A549 (cell line): Measurements from ENCODE around the gene ARPP19. TPM values are rescaled to one million over a fixed set of nuclear protein-coding genes. Genes with fewer than 3 reads are reported as not detected.

Source experiments
- ATAC-seq, 2 experiments: fragments of 200-7000 bp in 1 of 2; fragments of >200 bp in 1 of 2; cut with Nextera tagmentation in 1 of 2; cut with Tn5 transposase in 1 of 2; 3 replicates each; pipeline versions ENCODE4 v1.8.0 to v1.9.1; 2018 to 2020; ENCODE audit warnings: mild to moderate bottlenecking in 1 of 2, moderate library complexity in 1 of 2
- CTCF ChIA-PET: fragments of 300-600 bp; sonication (Branson Sonifier 250); formaldehyde crosslinking; extraction: SDS; loops from one replicate; lab custom pipeline; 2021; ENCODE audit warnings: antibody characterized with exemption, inconsistent platforms; lab: Yijun Ruan, JAX
- POLR2A ChIA-PET: fragments of 350-600 bp; formaldehyde crosslinking; extraction: SDS; loops from one replicate; lab custom pipeline; 2021; ENCODE audit warnings: antibody characterized with exemption, inconsistent platforms; lab: Yijun Ruan, JAX
- DNase-seq, 2 experiments: peaks; one replicate each; pipeline versions ENCODE4 v3.0.0 to v3.0.0-alpha.2; 2011 to 2016; ENCODE audit warnings: low read depth in 1 of 2, low spot score in 1 of 2
- FAIRE-seq: peaks from 2 replicates; lab custom pipeline; 2011; peaks lifted over from hg19 to GRCh38; lab: Jason Lieb, UNC
- H3K27ac ChIP-seq, 2 experiments: fragments of >200 bp; sonication (Bioruptor Twin); formaldehyde crosslinking; 3 replicates each; pipeline ENCODE4 v1.5.1; 2016 to 2017
- H3K4me1 ChIP-seq: fragments of >200 bp; sonication (Bioruptor Twin); formaldehyde crosslinking; 3 replicates; pipeline ENCODE4 v1.6.1; 2016
- H3K4me2 ChIP-seq: fragments of >200 bp; sonication (Bioruptor Twin); formaldehyde crosslinking; 3 replicates; pipeline ENCODE4 v1.6.1; 2016
- H3K4me3 ChIP-seq: fragments of >200 bp; sonication (Bioruptor Twin); formaldehyde crosslinking; 3 replicates; pipeline ENCODE4 v1.5.1; 2016
- H3K9me3 ChIP-seq: fragments of >200 bp; sonication (Bioruptor Twin); formaldehyde crosslinking; 3 replicates; pipeline ENCODE4 v1.6.1; 2016
- CBX8 ChIP-seq: fragments of 200-600 bp; sonication (generic); IDR thresholded peaks from 2 replicates; pipeline ENCODE4 v1.6.1; 2016
- EHF ChIP-seq: fragments of 250-450 bp; sonication (Bioruptor Pico); IDR thresholded peaks from 2 replicates; pipeline ENCODE4 v1.5.0; 2020; ENCODE audit warnings: mild to moderate bottlenecking
- EP300 ChIP-seq, 2 experiments: fragments of >200 bp; sonication (Bioruptor Twin); formaldehyde crosslinking; IDR thresholded peaks; 2 replicates in 1 of 2; 3 replicates in 1 of 2; pipeline ENCODE4 v1.6.1; 2016 to 2017
- ESRRA ChIP-seq: fragments of 150-350 bp; IDR thresholded peaks from 2 replicates; pipeline ENCODE4 v1.6.1; 2014; ENCODE audit warnings: mild to moderate bottlenecking, low read length, borderline replicate concordance
- FOSB ChIP-seq: fragments of 250-450 bp; sonication (Bioruptor Pico); IDR thresholded peaks from 2 replicates; pipeline ENCODE4 v1.5.0; 2020; ENCODE audit warnings: mild to moderate bottlenecking, moderate library complexity
- HEYL ChIP-seq: fragments of 250-450 bp; sonication (Bioruptor Pico); IDR thresholded peaks from 2 replicates; pipeline ENCODE4 v1.8.0; 2021; ENCODE audit warnings: mild to moderate bottlenecking, moderate library complexity
- HOXA7 ChIP-seq: fragments of 250-450 bp; sonication (Bioruptor Pico); IDR thresholded peaks from 2 replicates; pipeline ENCODE4 v1.5.0; 2020; ENCODE audit warnings: mild to moderate bottlenecking, moderate library complexity
- HOXB5 ChIP-seq: fragments of 250-450 bp; sonication (Bioruptor Pico); IDR thresholded peaks from 2 replicates; pipeline ENCODE4 v1.5.0; 2020; ENCODE audit warnings: mild to moderate bottlenecking, moderate library complexity
- JUN ChIP-seq, 2 experiments: fragments of >200 bp; sonication (Bioruptor Twin); formaldehyde crosslinking; IDR thresholded peaks; 2 replicates in 1 of 2; 3 replicates in 1 of 2; pipeline ENCODE4 v1.6.1; 2016 to 2017
- JUNB ChIP-seq: fragments of >200 bp; sonication (Bioruptor Twin); formaldehyde crosslinking; IDR thresholded peaks from 2 replicates; pipeline ENCODE4 v1.6.1; 2016
- KDM1A ChIP-seq: fragments of 200-600 bp; sonication (generic); IDR thresholded peaks from 2 replicates; pipeline ENCODE4 v1.6.1; 2016; ENCODE audit warnings: low read depth, mild to moderate bottlenecking
- MAFK ChIP-seq: fragments of 450-650 bp; IDR thresholded peaks from 2 replicates; pipeline ENCODE4 v1.6.1; 2014; ENCODE audit not compliant: partially characterized antibody
- MYC ChIP-seq: IDR thresholded peaks from 2 replicates; pipeline ENCODE4 v1.6.1; 2012; ENCODE audit warnings: mild to moderate bottlenecking, inconsistent platforms, low read length, improper control_type of control experiment, borderline replicate concordance
- NR3C1 ChIP-seq: fragments of >200 bp; sonication (Bioruptor Twin); formaldehyde crosslinking; IDR thresholded peaks from 3 replicates; pipeline ENCODE4 v1.6.1; 2017
- PHF8 ChIP-seq: fragments of 200-600 bp; sonication (generic); IDR thresholded peaks from 2 replicates; pipeline ENCODE4 v1.6.1; 2016; ENCODE audit warnings: low read depth, mild to moderate bottlenecking, antibody characterized with exemption, moderate library complexity, borderline replicate concordance
- POLR2AphosphoS2 ChIP-seq: conservative IDR thresholded peaks from 2 replicates; pipeline ENCODE4 v1.6.1; 2012; ENCODE audit warnings: low read length, improper control_type of control experiment, inconsistent platforms
- RAD21 ChIP-seq, 2 experiments: fragments of >200 bp in 1 of 2; sonication (Bioruptor Twin) in 1 of 2; formaldehyde crosslinking in 1 of 2; IDR thresholded peaks in 1 of 2; conservative IDR thresholded peaks in 1 of 2; 2 replicates in 1 of 2; 3 replicates in 1 of 2; pipeline ENCODE4 v1.6.1; 2012 to 2018; ENCODE audit warnings: inconsistent platforms in 1 of 2
- RFX5 ChIP-seq: fragments of 450-650 bp; IDR thresholded peaks from 2 replicates; pipeline ENCODE4 v1.7.1; 2014; ENCODE audit warnings: antibody characterized with exemption, mild to moderate bottlenecking, moderate library complexity
- RNF2 ChIP-seq: fragments of 200-600 bp; sonication (generic); IDR thresholded peaks from 2 replicates; pipeline ENCODE4 v1.6.1; 2016; ENCODE audit warnings: low read depth, mild to moderate bottlenecking, antibody characterized with exemption, moderate library complexity, borderline replicate concordance
- TFCP2L1 ChIP-seq: fragments of 250-450 bp; sonication (Bioruptor Pico); IDR thresholded peaks from 2 replicates; pipeline ENCODE4 v1.5.0; 2021; ENCODE audit warnings: mild to moderate bottlenecking
- ZSCAN20 ChIP-seq: fragments of 250-450 bp; sonication (Bioruptor Pico); IDR thresholded peaks from 2 replicates; pipeline ENCODE4 v1.8.0; 2022; ENCODE audit warnings: mild to moderate bottlenecking, moderate library complexity
- WGBS: methylation state at CpG from one replicate; pipeline ENCODE4 v1.1.6; 2017; ENCODE audit errors: missing lambda C conversion rate; 5-methylcytosine and 5-hydroxymethylcytosine counted together
- polyA plus RNA-seq, 4 experiments: library from polyadenylated mRNA; depleted of rRNA in 3 of 4; stranded (reverse); fragments of >200 nt; fragmentation: RNase III in 1 of 4; extraction: RNeasy Plus Mini Kit Qiagen cat#74134 plus additional on column Dnase treatment in 1 of 4; gene quantifications; 2 replicates in 3 of 4; 3 replicates in 1 of 4; pipeline ENCODE4 v1.2.3, GENCODE V29; 2011 to 2017
- TF ChIP-seq, protein P1 (sequence below): fragments of 150-350 bp; IDR thresholded peaks from 2 replicates; pipeline ENCODE4 v1.6.1; 2014; ENCODE audit warnings: low read depth, mild to moderate bottlenecking, low read length
- TF ChIP-seq, protein P2 (sequence below): fragments of 450-650 bp; IDR thresholded peaks from 2 replicates; pipeline ENCODE4 v1.6.1; 2014; ENCODE audit warnings: antibody characterized with exemption
- TF ChIP-seq, protein P3 (sequence below): IDR thresholded peaks from 2 replicates; pipeline ENCODE4 v1.6.1; 2012; ENCODE audit warnings: low read depth, borderline replicate concordance

Gene ARPP19
- polyA plus RNA-seq, 2 of the 4 experiments (the other 2 are of a cell fraction), result 102 to 192 TPM

DNA sequence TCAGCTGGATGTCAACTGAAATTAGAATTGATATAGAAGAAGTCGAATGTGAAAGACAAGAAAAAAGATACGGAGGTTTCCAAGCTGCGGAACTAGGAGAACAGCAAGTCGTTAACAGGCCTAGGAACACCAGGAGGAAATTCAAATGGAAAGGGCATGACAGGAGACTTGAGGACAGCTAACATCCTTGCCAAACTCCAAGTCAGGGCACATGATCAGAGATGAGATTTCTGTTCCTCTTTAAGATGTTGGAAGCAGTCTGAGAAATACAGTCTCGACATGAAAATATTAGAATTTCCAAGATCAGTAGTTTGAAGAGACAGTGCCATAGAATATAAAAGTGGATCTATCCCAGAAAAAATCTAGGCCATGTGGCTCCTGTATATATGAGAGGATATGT, 45.2 kb downstream of the ARPP19 start:
- Histone ChIP-seq H3K4me1 (peaks cover 11% of the 10 kb centered on the region; the same call in 2 of the 3 replicates), H3K9me3 (no peaks in the 10 kb centered on the region), H3K4me3 (no peak overlapping the region), H3K27ac (no peak overlapping the region), H3K4me2 (no peak overlapping the region)
- TF ChIP-seq JUNB, result no peak
- TF ChIP-seq MAFK, result no peak
- 75% methylated on average over 5 of the region's 5 CpGs for WGBS
- DNase-seq (no peak), ATAC-seq (no peak), FAIRE-seq (no peak)
- ChIA-PET POLR2A (no interaction called here), CTCF (interaction anchor here (0.7 to 1.6 kb wide), 5 partner anchors 9 to 212 kb away, joined by 3 to 6 read pairs (median 4); no protein-coding TSS in a partner anchor)

DNA sequence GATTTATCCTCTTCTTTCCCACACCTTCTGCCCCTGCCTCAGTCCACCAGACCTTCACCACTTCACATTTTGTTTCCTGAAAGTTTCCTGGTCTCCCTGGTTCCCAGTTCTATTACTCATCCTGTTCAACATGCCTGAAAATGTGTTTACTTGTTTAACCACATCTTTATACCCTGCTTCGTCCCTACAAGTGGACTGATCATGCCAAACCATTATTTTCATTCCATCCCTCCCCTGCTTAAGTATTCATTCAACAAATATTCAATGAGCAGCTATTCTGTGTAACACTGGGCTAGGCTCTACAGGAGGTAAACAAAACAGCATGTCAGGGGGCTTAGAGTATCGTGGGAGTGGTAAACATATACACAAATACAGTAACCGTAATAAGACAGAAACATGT, 45.6 kb downstream of the ARPP19 start:
- FAIRE-seq (no peak), DNase-seq (no peak), ATAC-seq (no peak; a peak in 1 of 6 replicates)
- WGBS, result 68% methylated on average over 3 of the region's 3 CpGs
- ChIA-PET POLR2A (no interaction called here), CTCF (interaction anchor here (0.6 to 1.6 kb wide), 4 partner anchors 8 to 212 kb away, joined by 3 to 6 read pairs (median 5); no protein-coding TSS in a partner anchor)
- no peaks in the 10 kb centered on the region for H3K9me3 ChIP-seq
- H3K4me1 ChIP-seq, result peaks cover 13% of the 10 kb centered on the region; the same call in 2 of the 3 replicates
- H3K4me2 ChIP-seq, result no peak overlapping the region
- H3K4me3 ChIP-seq, result no peak overlapping the region
- H3K27ac ChIP-seq, result no peak overlapping the region
- TF ChIP-seq HEYL (CRISPR knock-in tag), result no peak
- no peak for TF ChIP-seq CBX8
- TF ChIP-seq POLR2AphosphoS2, result no peak
- no peak for TF ChIP-seq KDM1A
- no peak for TF ChIP-seq RNF2
- no peak for TF ChIP-seq HOXA7 (CRISPR knock-in tag)

DNA sequence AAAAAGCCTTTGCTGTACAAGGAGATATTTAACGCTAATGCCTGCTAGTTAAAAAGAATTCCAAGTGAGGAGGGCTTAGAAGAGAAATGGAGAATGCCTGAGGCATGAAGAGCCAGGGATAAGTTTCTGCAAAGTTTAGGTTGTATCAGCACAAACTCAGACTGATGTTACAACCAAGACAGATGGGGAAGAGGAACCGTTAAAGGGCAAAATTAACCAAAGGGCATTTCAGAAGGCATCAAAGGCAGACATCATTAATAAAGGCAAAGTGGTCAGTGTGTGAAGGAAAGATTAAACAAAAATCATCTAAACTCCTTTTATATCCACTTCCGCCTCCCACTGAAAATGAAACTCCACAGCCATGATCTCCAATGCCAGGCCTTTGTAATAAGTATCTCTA, 47.1 kb downstream of the ARPP19 start:
- POLR2A ChIA-PET, result no interaction called here
- TF ChIP-seq JUN (IDR thresholded peaks at IDR 0.05), result no peak
- no peak for TF ChIP-seq FOSB
- TF ChIP-seq EP300 (IDR thresholded peaks at IDR 0.05), result no peak
- TF ChIP-seq TFCP2L1 (CRISPR knock-in tag), result no peak
- TF ChIP-seq EHF (CRISPR knock-in tag), result no peak
- TF ChIP-seq, protein P1, sequence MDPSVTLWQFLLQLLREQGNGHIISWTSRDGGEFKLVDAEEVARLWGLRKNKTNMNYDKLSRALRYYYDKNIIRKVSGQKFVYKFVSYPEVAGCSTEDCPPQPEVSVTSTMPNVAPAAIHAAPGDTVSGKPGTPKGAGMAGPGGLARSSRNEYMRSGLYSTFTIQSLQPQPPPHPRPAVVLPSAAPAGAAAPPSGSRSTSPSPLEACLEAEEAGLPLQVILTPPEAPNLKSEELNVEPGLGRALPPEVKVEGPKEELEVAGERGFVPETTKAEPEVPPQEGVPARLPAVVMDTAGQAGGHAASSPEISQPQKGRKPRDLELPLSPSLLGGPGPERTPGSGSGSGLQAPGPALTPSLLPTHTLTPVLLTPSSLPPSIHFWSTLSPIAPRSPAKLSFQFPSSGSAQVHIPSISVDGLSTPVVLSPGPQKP, result no peak
- TF ChIP-seq RAD21 (conservative IDR thresholded peaks at IDR 0.05 in 1 of 2, IDR thresholded peaks at IDR 0.05 in 1 of 2), result no peak
- no peak for TF ChIP-seq RFX5
- TF ChIP-seq, protein P2, sequence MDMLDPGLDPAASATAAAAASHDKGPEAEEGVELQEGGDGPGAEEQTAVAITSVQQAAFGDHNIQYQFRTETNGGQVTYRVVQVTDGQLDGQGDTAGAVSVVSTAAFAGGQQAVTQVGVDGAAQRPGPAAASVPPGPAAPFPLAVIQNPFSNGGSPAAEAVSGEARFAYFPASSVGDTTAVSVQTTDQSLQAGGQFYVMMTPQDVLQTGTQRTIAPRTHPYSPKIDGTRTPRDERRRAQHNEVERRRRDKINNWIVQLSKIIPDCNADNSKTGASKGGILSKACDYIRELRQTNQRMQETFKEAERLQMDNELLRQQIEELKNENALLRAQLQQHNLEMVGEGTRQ, result no peak
- no peak for TF ChIP-seq JUNB
- no peak for TF ChIP-seq NR3C1
- no peak for TF ChIP-seq PHF8
- TF ChIP-seq, protein P3, sequence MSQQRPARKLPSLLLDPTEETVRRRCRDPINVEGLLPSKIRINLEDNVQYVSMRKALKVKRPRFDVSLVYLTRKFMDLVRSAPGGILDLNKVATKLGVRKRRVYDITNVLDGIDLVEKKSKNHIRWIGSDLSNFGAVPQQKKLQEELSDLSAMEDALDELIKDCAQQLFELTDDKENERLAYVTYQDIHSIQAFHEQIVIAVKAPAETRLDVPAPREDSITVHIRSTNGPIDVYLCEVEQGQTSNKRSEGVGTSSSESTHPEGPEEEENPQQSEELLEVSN, result no peak
- TF ChIP-seq HOXB5 (CRISPR knock-in tag), result no peak
- no peak for TF ChIP-seq ESRRA
- TF ChIP-seq ZSCAN20 (CRISPR knock-in tag), result no peak
- no peak for TF ChIP-seq HOXA7 (CRISPR knock-in tag)
- no peak for TF ChIP-seq MYC
- Histone ChIP-seq H3K9me3 (no peaks in the 10 kb centered on the region), H3K4me1 (peaks cover 9% of the 10 kb centered on the region; the same call in 2 of the 3 replicates), H3K27ac (no peak overlapping the region), H3K4me3 (no peak overlapping the region), H3K4me2 (no peak overlapping the region)
- 94% methylated on average over 3 of the region's 3 CpGs for WGBS
- no peak for ATAC-seq
- CTCF ChIA-PET, result no interaction called here
- no peak for DNase-seq
- FAIRE-seq, result no peak
